Measurements from ENCODE around the gene ORM2.

GRCh38 chr9:114327749-114328148 is 1.9 kb upstream of the ORM2 start:
- TF ChIP-seq CTCF (IDR thresholded peaks at IDR 0.05) (no peak), POLR2A (IDR thresholded peaks at IDR 0.05) (no peak)
